K562 (cell line): ENCODE results near the gene NSMF. TPM values are rescaled to one million over a fixed set of nuclear protein-coding genes. Genes with fewer than 3 reads are reported as not detected.

Source experiments
- ATAC-seq: fragments of 200-7000 bp; cut with Tn5 transposase; 3 replicates; pipeline ENCODE4 v1.9.1; 2020; ENCODE audit warnings: moderate library complexity
- BruUV-seq: library from RNA; stranded (reverse); fragments of 400-500 nt; replicated peaks from 2 replicates; lab custom pipeline; 2021; lab: Mats Ljungman, UMichigan
- CTCF ChIA-PET: fragments of 300-600 bp; formaldehyde crosslinking; extraction: SDS; loops from one replicate; lab custom pipeline; 2021; ENCODE audit warnings: low intra/inter-chr PET ratio; lab: Yijun Ruan, JAX
- POLR2A ChIA-PET: fragments of 300-600, 350-650 bp; sonication (Branson Sonifier 250); formaldehyde crosslinking; extraction: SDS; loops from one replicate; lab custom pipeline; 2021; ENCODE audit warnings: antibody characterized with exemption, inconsistent platforms; lab: Yijun Ruan, JAX
- DNase-seq, 4 experiments: peaks; one replicate each; pipeline versions ENCODE4 v3.0.0 to v3.0.0-alpha.2; 2011 to 2018; ENCODE audit warnings: low spot score in 3 of 4, mixed read lengths in 3 of 4; ENCODE audit errors: extremely low read depth in 1 of 4
- FAIRE-seq: peaks from 2 replicates; lab custom pipeline; 2011; peaks lifted over from hg19 to GRCh38; lab: Jason Lieb, UNC
- H2AFZ ChIP-seq: 2 replicates; pipeline ENCODE4 v1.6.0; 2011; ENCODE audit warnings: low read depth, low read length, control low read depth, inconsistent platforms
- H3K27ac ChIP-seq: fragments of 200-600 bp; 3 replicates; pipeline ENCODE4 v1.8.0; 2011; ENCODE audit warnings: low read depth, mild to moderate bottlenecking, control low read depth, inconsistent platforms, low read length, moderate library complexity, mixed read lengths; ENCODE audit errors: extremely low read depth
- H3K27me3 ChIP-seq, 2 experiments: fragments of 300-600 bp in 1 of 2; 2 replicates in 1 of 2; 3 replicates in 1 of 2; pipeline versions ENCODE4 v1.6.0 to v1.8.0; 2011; ENCODE audit warnings: inconsistent platforms in 2 of 2, low read length in 2 of 2, mild to moderate bottlenecking in 1 of 2, mixed read lengths in 1 of 2, moderate library complexity in 1 of 2; ENCODE audit not compliant: control insufficient read depth in 2 of 2, insufficient read depth in 2 of 2
- H3K36me3 ChIP-seq: fragments of 300-600 bp; 3 replicates; pipeline ENCODE4 v1.8.0; 2011; ENCODE audit warnings: mild to moderate bottlenecking, low read length, inconsistent platforms; ENCODE audit not compliant: control insufficient read depth, insufficient read depth
- H3K4me1 ChIP-seq, 2 experiments: fragments of 200-600 bp in 1 of 2; replicated peaks in 1 of 2; 2 replicates in 1 of 2; 3 replicates in 1 of 2; pipeline versions ENCODE4 v1.5.1 to v1.8.0; 2011; ENCODE audit warnings: inconsistent platforms in 2 of 2, low read length in 2 of 2, mild to moderate bottlenecking in 1 of 2, mixed read lengths in 1 of 2, moderate library complexity in 1 of 2; ENCODE audit not compliant: control insufficient read depth in 2 of 2, insufficient read depth in 2 of 2
- H3K4me2 ChIP-seq: 2 replicates; pipeline ENCODE4 v1.6.1; 2011; ENCODE audit warnings: low read length, control low read depth, inconsistent platforms, mixed read lengths; ENCODE audit not compliant: insufficient read depth
- H3K4me3 ChIP-seq: fragments of 200-600 bp; sonication (generic), shearing (Covaris generic); 2 replicates; pipeline ENCODE4 v1.5.1; 2016; ENCODE audit warnings: control low read depth, inconsistent platforms
- H3K79me2 ChIP-seq: fragments of 200-600 bp; 3 replicates; pipeline ENCODE4 v1.8.0; 2011; ENCODE audit warnings: low read length, inconsistent platforms; ENCODE audit not compliant: control insufficient read depth, insufficient read depth
- H3K9ac ChIP-seq, 2 experiments: 2 replicates each; pipeline versions ENCODE4 v1.6.0 to v1.6.1; 2011; ENCODE audit warnings: low read depth in 2 of 2, low read length in 2 of 2, control low read depth in 1 of 2, inconsistent platforms in 1 of 2, mild to moderate bottlenecking in 1 of 2, mixed read lengths in 1 of 2; ENCODE audit not compliant: insufficient read depth in 1 of 2
- H3K9me1 ChIP-seq: one replicate; pipeline ENCODE4 v1.6.0; 2011; ENCODE audit warnings: inconsistent platforms, mild to moderate bottlenecking, low read length, moderate library complexity; ENCODE audit not compliant: control insufficient read depth, insufficient read depth
- H3K9me3 ChIP-seq: replicated peaks from 2 replicates; pipeline ENCODE4 v1.5.1; 2011; ENCODE audit warnings: low read depth, low read length, inconsistent platforms; ENCODE audit not compliant: control insufficient read depth, insufficient read depth
- H4K20me1 ChIP-seq: replicated peaks from 2 replicates; pipeline ENCODE4 v1.6.1; 2011; ENCODE audit warnings: low read length, inconsistent platforms, mixed read lengths; ENCODE audit not compliant: control insufficient read depth, insufficient read depth
- CGGBP1 ChIP-seq: fragments of 250-450 bp; sonication (Bioruptor Pico); IDR thresholded peaks from 2 replicates; pipeline ENCODE4 v1.9.0; 2021; ENCODE audit warnings: mild to moderate bottlenecking
- FOSL1 ChIP-seq: fragments of 200-800 bp; sonication (Bioruptor generic); conservative IDR thresholded peaks from 2 replicates; pipeline ENCODE4 v1.6.1; 2016; ENCODE audit warnings: missing genetic modification characterization, missing compliant biosample characterization
- HDAC1 ChIP-seq, 2 experiments: fragments of 450-650 bp; IDR thresholded peaks; 2 replicates each; pipeline ENCODE4 v1.6.1; 2016 to 2017; ENCODE audit warnings: inconsistent platforms in 1 of 2, mild to moderate bottlenecking in 1 of 2, moderate library complexity in 1 of 2
- IRF2 ChIP-seq: sonication (generic); formaldehyde crosslinking; IDR thresholded peaks from 2 replicates; pipeline ENCODE4 v1.8.1; 2022; ENCODE audit warnings: mild to moderate bottlenecking, missing genetic modification reagents
- KHSRP ChIP-seq: fragments of 450-650 bp; IDR thresholded peaks from 2 replicates; pipeline ENCODE4 v1.6.1; 2017
- LARP7 ChIP-seq: fragments of 450-650 bp; IDR thresholded peaks from 2 replicates; pipeline ENCODE4 v1.6.1; 2016
- NR1H2 ChIP-seq: sonication (generic); formaldehyde crosslinking; IDR thresholded peaks from 2 replicates; pipeline ENCODE4 v1.4.0; 2020; ENCODE audit warnings: mild to moderate bottlenecking, missing genetic modification reagents
- POLR2A ChIP-seq: fragments of 450-650 bp; conservative IDR thresholded peaks from 2 replicates; pipeline ENCODE4 v1.6.1; 2016
- POLR2B ChIP-seq: fragments of 450-650 bp; IDR thresholded peaks from 2 replicates; pipeline ENCODE4 v1.6.1; 2018; ENCODE audit warnings: low read depth; ENCODE audit not compliant: partially characterized antibody
- POLR2G ChIP-seq: fragments of 200-400 bp; formaldehyde crosslinking; IDR thresholded peaks from 2 replicates; pipeline ENCODE4 v1.6.1; 2017; ENCODE audit warnings: low read depth, mild to moderate bottlenecking, antibody characterized with exemption, low read length, moderate library complexity
- RHOXF2B ChIP-seq: fragments of 250-450 bp; sonication (Bioruptor Pico); conservative IDR thresholded peaks from 2 replicates; pipeline ENCODE4 v1.5.1; 2021
- SNIP1 ChIP-seq: fragments of 450-650 bp; IDR thresholded peaks from 2 replicates; pipeline ENCODE4 v1.7.1; 2017; ENCODE audit warnings: low read depth, mild to moderate bottlenecking
- SUPT5H ChIP-seq: fragments of 450-650 bp; IDR thresholded peaks from 2 replicates; pipeline ENCODE4 v1.6.1; 2016
- TEAD4 ChIP-seq, 2 experiments: sonication (generic) in 1 of 2; formaldehyde crosslinking in 1 of 2; IDR thresholded peaks; 2 replicates each; pipeline versions ENCODE4 v1.6.1 to v1.8.0; 2012 to 2022; ENCODE audit warnings: borderline replicate concordance in 1 of 2, inconsistent platforms in 1 of 2, low read length in 1 of 2, mild to moderate bottlenecking in 1 of 2, missing genetic modification reagents in 1 of 2
- TSC22D4 ChIP-seq: fragments of 450-650 bp; IDR thresholded peaks from 2 replicates; pipeline ENCODE4 v1.6.1; 2016; ENCODE audit warnings: missing genetic modification characterization, missing biosample characterization, control low read depth
- ZNF3 ChIP-seq: fragments of 250-450 bp; sonication (Bioruptor Pico); IDR thresholded peaks from 2 replicates; pipeline ENCODE4 v1.5.0; 2021; ENCODE audit warnings: mild to moderate bottlenecking, moderate library complexity
- WGBS: fragments of 100-300 bp; shearing (Covaris generic); methylation state at CpG from one replicate; pipeline ENCODE4 v1.1.6; 2016; ENCODE audit warnings: low coverage, mixed read lengths; ENCODE audit not compliant: insufficient coverage; ENCODE audit errors: missing lambda C conversion rate; 5-methylcytosine and 5-hydroxymethylcytosine counted together
- in situ Hi-C: fragments of 300-500 bp; cut with MboI; formaldehyde crosslinking; loops from 4 replicates; pipeline ENCODE4 v1.15.0; 2018; ENCODE audit warnings: inconsistent platforms, mixed read lengths
- intact Hi-C: fragments of 100-400 bp; cut with micrococcal nuclease; formaldehyde crosslinking; loops from 2 replicates; pipeline ENCODE4 v1.14.2; 2022
- polyA plus RNA-seq, 8 experiments: library from polyadenylated mRNA; depleted of rRNA in 4 of 8; stranded (reverse) in 5 of 8; unstranded in 3 of 8; fragments of >200 nt; fragmentation: Nextera tagmentation in 2 of 8; fragmentation: Illumina TruSeq in 1 of 8; extraction: Ambion mirVana in 2 of 8; extraction: Trizol in 1 of 8; gene quantifications; 2 replicates each; pipeline versions ENCODE4 v1.2.1 to v1.2.3, GENCODE V29; 2011 to 2014; ENCODE audit warnings: inconsistent platforms in 1 of 8, missing spikeins in 1 of 8
- total RNA-seq, 7 experiments: library from RNA; depleted of rRNA in 6 of 7; stranded (reverse); fragments of >200 nt in 6 of 7; fragmentation: Illumina TruSeq in 2 of 7; extraction: Trizol in 2 of 7; gene quantifications; 2 replicates each; pipeline versions ENCODE4 v1.2.1 to v1.2.3, GENCODE V29; 2011 to 2021; ENCODE audit warnings: low replicate concordance in 1 of 7

NSMF gene
- total and polyA plus RNA-seq, 9 of the 15 experiments (the other 6 are each of a cell fraction or from before 2014, with no cell fraction given) = 0.20 to 82.7 (median 29.3) TPM

GRCh38 chr9:137446851-137447471 is 12.2 kb downstream of the NSMF start:
- in situ Hi-C loops (loop anchor here (5.0 kb wide), 1 partner anchor 160 kb away; no protein-coding TSS in a partner anchor), intact Hi-C loops (loop anchor here (5.0 to 10.0 kb wide), 2 partner anchors 88 to 145 kb away; partner anchors contain the start of gene NRARP)
- TF ChIP-seq CGGBP1 (no peak), SNIP1 (no peak), RHOXF2B (CRISPR knock-in tag) (no peak), POLR2B (peak; percentile 37), SUPT5H (peak; percentile 39), TEAD4 (IDR thresholded peaks at IDR 0.05; ENCODE audit: low read length) (no peak), TEAD4 (CRISPR knock-in tag; IDR thresholded peaks at IDR 0.05; ENCODE audit: borderline replicate concordance) (no peak), NR1H2 (CRISPR knock-in tag) (no peak), POLR2G (peak; percentile 51; the same call in 1 of the 2 replicates), KHSRP (no peak), IRF2 (no peak), TSC22D4 (no peak), POLR2A (peak; percentile 49; the same call in 1 of the 2 replicates), LARP7 (no peak), ZNF3 (no peak), FOSL1 (tag) (no peak), HDAC1 (IDR thresholded peaks at IDR 0.05) (no peak)
- DNase-seq (no peak), ATAC-seq (no peak), FAIRE-seq (no peak)
- BruUV-seq = no TSS peak
- H3K27ac ChIP-seq = no peak overlapping the region
- H3K27me3 ChIP-seq = no peaks in the 10 kb centered on the region
- no peaks in the 10 kb centered on the region for H3K79me2 ChIP-seq
- H4K20me1 ChIP-seq = no peaks in the 10 kb centered on the region
- H3K4me3 ChIP-seq = no peak overlapping the region
- H2AFZ ChIP-seq = no peak overlapping the region
- peak overlapping the region in 1 of 2 experiments; percentile 37; a peak in 1 of 4 replicates for H3K9ac ChIP-seq
- ChIA-PET POLR2A (interaction anchor here (0.9 to 1.5 kb wide), 3 partner anchors 10 to 185 kb away, joined by 3 to 7 read pairs (median 3); partner anchors contain the start of gene NRARP), CTCF (interaction anchor here (1.1 kb wide), 1 partner anchor 22 kb away, joined by 4 read pairs; no protein-coding TSS in a partner anchor)
- H3K36me3 ChIP-seq = peaks cover 19% of the 10 kb centered on the region; the same call in 2 of the 3 replicates
- H3K9me1 ChIP-seq = no peaks in the 10 kb centered on the region
- H3K9me3 ChIP-seq = no peaks in the 10 kb centered on the region
- peaks cover 8 to 54% of the 10 kb centered on the region in 2 experiments; a peak in 4 of 5 replicates for H3K4me1 ChIP-seq
- WGBS = 64% methylated on average over 18 of the region's 21 CpGs
- no peak overlapping the region for H3K4me2 ChIP-seq
